LNCAP (cell line): Measurements from ENCODE around the gene RBBP4.

Experiments used
- CTCF ChIP-seq: fragments of 450-650 bp; IDR thresholded peaks from 2 replicates; pipeline ENCODE4 v1.5.1; 2017; ENCODE audit warnings: mild to moderate bottlenecking

Gene RBBP4

DNA sequence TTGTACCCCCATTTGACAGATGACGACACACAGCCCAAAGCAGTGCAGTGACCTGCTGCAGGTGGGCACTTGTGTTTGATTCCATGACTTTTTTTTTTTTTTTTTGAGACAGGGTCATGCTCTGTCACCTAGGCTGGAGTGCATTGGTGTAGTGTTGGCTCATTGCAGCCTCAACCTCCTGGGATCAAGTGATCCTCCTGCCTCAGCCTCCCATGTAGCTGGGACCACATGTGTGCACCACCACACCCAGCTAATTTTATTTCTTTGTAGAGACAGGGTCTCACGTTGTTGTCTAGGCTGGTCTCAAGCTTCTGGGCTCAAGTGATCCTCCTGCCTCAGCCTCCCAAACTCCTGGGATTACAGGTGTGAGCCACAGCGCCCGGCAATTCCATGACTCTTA, 66.5 kb downstream of the RBBP4 start:
- TF ChIP-seq CTCF, result no peak

- TF ChIP-seq CTCF, result no peak
These were observed 67.0 kb downstream of the RBBP4 start for GRCh38 chr1:32718036-32718435.

DNA sequence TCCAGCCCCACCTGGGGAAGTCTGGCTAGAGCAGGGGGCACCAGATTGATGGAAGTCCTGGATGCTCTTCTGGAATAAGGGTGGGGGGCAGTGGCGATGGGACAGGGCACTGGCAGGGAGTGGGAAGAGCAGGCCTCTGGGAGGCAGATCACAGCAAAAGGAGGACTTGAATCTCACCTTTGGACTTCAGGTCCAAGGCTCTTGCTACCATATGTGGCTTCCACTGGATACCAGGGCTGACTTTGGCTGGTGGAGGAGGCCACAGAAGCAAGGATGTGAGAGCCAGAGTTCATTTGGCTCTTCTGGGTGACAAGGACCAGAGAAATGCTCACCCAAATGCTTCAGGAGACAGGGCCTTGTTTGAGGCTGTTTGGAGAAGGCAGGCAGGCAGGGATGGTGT, 67.5 kb downstream of the RBBP4 start:
- TF ChIP-seq CTCF, result no peak

- TF ChIP-seq CTCF, result no peak
These were observed 68.8 kb downstream of the RBBP4 start for GRCh38 chr1:32719681-32720275.

DNA sequence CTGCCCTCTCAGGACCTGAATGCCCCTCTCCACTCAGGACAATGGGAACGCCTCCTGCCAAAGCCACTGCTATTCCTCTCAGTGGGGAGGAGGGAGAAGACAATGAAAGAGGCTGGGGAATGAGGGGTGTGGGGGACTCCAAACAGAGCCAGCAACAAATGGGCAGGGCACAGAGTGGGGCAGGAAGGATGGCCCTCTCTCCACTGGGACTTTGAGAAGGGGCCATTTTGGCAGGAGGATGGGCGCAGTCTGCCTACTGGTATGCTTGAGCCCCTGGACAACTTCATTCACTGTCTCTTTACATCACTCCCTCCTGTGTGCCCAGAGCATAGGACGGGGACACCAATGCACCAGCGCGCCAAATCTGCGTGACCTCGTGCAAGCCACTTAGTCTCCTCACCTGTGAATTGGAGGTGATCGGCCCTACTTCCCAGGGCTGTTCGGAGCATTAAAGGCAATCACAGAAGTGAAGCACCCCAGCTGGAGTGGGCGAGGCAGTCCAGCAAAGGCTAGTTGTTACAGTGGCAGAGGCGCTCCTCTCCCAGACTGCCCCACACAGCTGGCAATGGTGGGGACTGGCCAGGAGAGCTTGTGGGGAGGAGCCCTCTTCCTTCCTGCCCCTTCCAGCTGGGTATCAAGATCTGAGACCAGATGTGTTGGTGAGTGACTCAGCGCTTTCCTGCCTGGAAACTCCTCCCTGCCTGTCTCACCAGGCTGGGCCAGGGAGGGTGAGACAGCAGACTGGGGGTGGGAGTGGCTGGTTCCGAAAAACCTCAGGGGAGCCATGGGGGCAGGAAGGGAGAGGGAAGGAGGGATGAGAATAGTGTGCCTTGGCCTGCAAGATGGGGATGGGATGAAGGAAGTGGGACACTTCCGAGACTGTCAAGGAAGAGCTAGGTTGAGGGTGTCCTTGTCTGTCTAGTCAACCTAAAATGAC, 73.9 kb downstream of the RBBP4 start:
- TF ChIP-seq CTCF, result no peak

GRCh38 chr1:32725615-32725982, 74.6 kb downstream of the RBBP4 start:
- no peak for TF ChIP-seq CTCF

GRCh38 chr1:32727876-32728275, 76.9 kb downstream of the RBBP4 start:
- no peak for TF ChIP-seq CTCF
